ENCODE results near the gene RCE1.

- TF ChIP-seq SUZ12 (IDR thresholded peaks at IDR 0.05; ENCODE audit: extremely low read depth, insufficient read depth, insufficient read length), result no peak
- TF ChIP-seq YY1 (IDR thresholded peaks at IDR 0.05; ENCODE audit: insufficient read depth, insufficient read length), result no peak
Measured at GRCh38 chr11:66823700-66824099, 19.5 kb upstream of the RCE1 start.
